H9 (cell line): ENCODE results near the gene SLC25A2. TPM values are rescaled to one million over a fixed set of nuclear protein-coding genes. Genes with fewer than 3 reads are reported as not detected.

Experiments used
- DNase-seq: peaks from one replicate; pipeline ENCODE4 v3.0.0-alpha.2; 2017
- H2AFZ ChIP-seq: one replicate; pipeline ENCODE4 v1.6.1; 2013; ENCODE audit warnings: mild to moderate bottlenecking, low read length, control low read depth, moderate library complexity
- H2AK5ac ChIP-seq: 2 replicates; pipeline ENCODE4 v1.6.1; 2013; ENCODE audit warnings: low read length, control low read depth, mixed read lengths; ENCODE audit not compliant: insufficient read length
- H2BK120ac ChIP-seq: one replicate; pipeline ENCODE4 v1.6.1; 2013; ENCODE audit warnings: low read depth, mild to moderate bottlenecking, low read length, control low read depth, inconsistent platforms; ENCODE audit not compliant: poor library complexity, severe bottlenecking
- H2BK12ac ChIP-seq: 2 replicates; pipeline ENCODE4 v1.6.1; 2013; ENCODE audit warnings: low read length, control low read depth, mixed read lengths, low read depth; ENCODE audit not compliant: insufficient read length
- H2BK15ac ChIP-seq: 2 replicates; pipeline ENCODE4 v1.6.1; 2013; ENCODE audit warnings: low read depth, low read length, control low read depth
- H2BK20ac ChIP-seq: one replicate; pipeline ENCODE4 v1.6.1; 2013; ENCODE audit warnings: low read depth, mild to moderate bottlenecking, low read length, control low read depth, inconsistent platforms; ENCODE audit not compliant: poor library complexity, severe bottlenecking
- H2BK5ac ChIP-seq: 2 replicates; pipeline ENCODE4 v1.6.1; 2013; ENCODE audit warnings: low read length, control low read depth, mixed read lengths; ENCODE audit not compliant: insufficient read length
- H3K14ac ChIP-seq: 2 replicates; pipeline ENCODE4 v1.6.1; 2013; ENCODE audit warnings: low read length, control low read depth; ENCODE audit not compliant: insufficient read depth
- H3K18ac ChIP-seq: 2 replicates; pipeline ENCODE4 v1.6.1; 2013; ENCODE audit warnings: low read depth, mild to moderate bottlenecking, mixed read lengths, low read length, control low read depth; ENCODE audit not compliant: insufficient read length
- H3K23ac ChIP-seq: 2 replicates; pipeline ENCODE4 v1.6.1; 2013; ENCODE audit warnings: low read length, control low read depth, mixed read lengths, low read depth; ENCODE audit not compliant: insufficient read length
- H3K23me2 ChIP-seq: 2 replicates; pipeline ENCODE4 v1.6.1; 2013; ENCODE audit warnings: low read depth, mild to moderate bottlenecking, mixed read lengths, low read length, control low read depth; ENCODE audit not compliant: insufficient read length, poor library complexity, severe bottlenecking
- H3K27ac ChIP-seq: 2 replicates; pipeline ENCODE4 v1.5.1; 2013; ENCODE audit warnings: low read length, control low read depth, mixed read lengths, low read depth; ENCODE audit not compliant: insufficient read length
- H3K27me3 ChIP-seq: 2 replicates; pipeline ENCODE4 v1.6.1; 2013; ENCODE audit warnings: low read length, control low read depth, inconsistent platforms; ENCODE audit not compliant: insufficient read depth
- H3K4ac ChIP-seq: 2 replicates; pipeline ENCODE4 v1.6.1; 2013; ENCODE audit warnings: low read depth, mild to moderate bottlenecking, control low read depth, inconsistent platforms, low read length, moderate library complexity
- H3K4me1 ChIP-seq: 2 replicates; pipeline ENCODE4 v1.6.1; 2013; ENCODE audit warnings: low read length, control low read depth, inconsistent platforms; ENCODE audit not compliant: insufficient read depth
- H3K4me2 ChIP-seq: 2 replicates; pipeline ENCODE4 v1.6.1; 2013; ENCODE audit warnings: low read length, control low read depth, mixed read lengths; ENCODE audit not compliant: insufficient read length, insufficient read depth
- H3K56ac ChIP-seq: 2 replicates; pipeline ENCODE4 v1.6.1; 2013; ENCODE audit warnings: low read depth, mild to moderate bottlenecking, mixed read lengths, low read length, control low read depth; ENCODE audit not compliant: insufficient read length
- H3K79me1 ChIP-seq: 2 replicates; pipeline ENCODE4 v1.6.1; 2013; ENCODE audit warnings: low read depth, mild to moderate bottlenecking, moderate library complexity, low read length, control low read depth, inconsistent platforms; ENCODE audit not compliant: insufficient read depth, poor library complexity, severe bottlenecking
- H3K79me2 ChIP-seq: 2 replicates; pipeline ENCODE4 v1.6.1; 2013; ENCODE audit warnings: low read length, control low read depth, inconsistent platforms; ENCODE audit not compliant: insufficient read depth
- H3K9ac ChIP-seq: 2 replicates; pipeline ENCODE4 v1.6.1; 2013; ENCODE audit warnings: low read length, control low read depth, mixed read lengths; ENCODE audit not compliant: insufficient read length; ENCODE audit errors: extremely low read depth
- H3K9me3 ChIP-seq: one replicate; pipeline ENCODE4 v1.6.1; 2013; ENCODE audit warnings: low read depth, low read length, inconsistent platforms; ENCODE audit not compliant: control insufficient read depth
- H3T11ph ChIP-seq: one replicate; pipeline ENCODE4 v1.6.1; 2013; ENCODE audit warnings: mild to moderate bottlenecking, low read length, control low read depth, inconsistent platforms
- H4K20me1 ChIP-seq: one replicate; pipeline ENCODE4 v1.6.1; 2013; ENCODE audit not compliant: control insufficient read depth, insufficient read length, insufficient read depth
- H4K5ac ChIP-seq: 2 replicates; pipeline ENCODE4 v1.6.1; 2013; ENCODE audit warnings: low read depth, mild to moderate bottlenecking, mixed read lengths, low read length, control low read depth; ENCODE audit not compliant: insufficient read length
- H4K8ac ChIP-seq: replicated peaks from 2 replicates; pipeline ENCODE4 v1.6.1; 2013; ENCODE audit warnings: low read length, control low read depth, mixed read lengths, low read depth; ENCODE audit not compliant: insufficient read length
- H4K91ac ChIP-seq: 2 replicates; pipeline ENCODE4 v1.6.1; 2013; ENCODE audit warnings: low read depth, mild to moderate bottlenecking, moderate library complexity, mixed read lengths, low read length, control low read depth; ENCODE audit not compliant: insufficient read length
- H3K27ac Mint-ChIP-seq, 3 experiments: 2 replicates in 2 of 3; 3 replicates in 1 of 3; pipeline ENCODE4 v1.8.0; 2020 to 2021; ENCODE audit warnings: mixed read lengths in 3 of 3, mild to moderate bottlenecking in 1 of 3, moderate library complexity in 1 of 3
- H3K27me3 Mint-ChIP-seq: 2 replicates; pipeline ENCODE4 v1.8.0; 2021; ENCODE audit warnings: low read depth, mild to moderate bottlenecking, moderate library complexity, mixed read lengths
- H3K36me3 Mint-ChIP-seq, 3 experiments: 2 replicates in 2 of 3; 3 replicates in 1 of 3; pipeline ENCODE4 v1.8.0; 2020 to 2021; ENCODE audit warnings: low read depth in 3 of 3, mixed read lengths in 3 of 3; ENCODE audit not compliant: insufficient read depth in 1 of 3
- H3K4me1 Mint-ChIP-seq, 2 experiments: 2 replicates each; pipeline ENCODE4 v1.8.0; 2020; ENCODE audit warnings: mixed read lengths in 2 of 2
- H3K4me3 Mint-ChIP-seq, 2 experiments: 2 replicates in 1 of 2; 3 replicates in 1 of 2; pipeline ENCODE4 v1.8.0; 2020 to 2021; ENCODE audit warnings: mild to moderate bottlenecking in 2 of 2, mixed read lengths in 2 of 2, moderate library complexity in 1 of 2
- H3K9me3 Mint-ChIP-seq, 2 experiments: 2 replicates in 1 of 2; 3 replicates in 1 of 2; pipeline ENCODE4 v1.8.0; 2020; ENCODE audit warnings: mild to moderate bottlenecking in 2 of 2, mixed read lengths in 2 of 2, moderate library complexity in 1 of 2
- CTCF ChIP-seq: fragments of 200-600 bp; sonication (generic); conservative IDR thresholded peaks from 3 replicates; pipeline ENCODE4 v1.8.0; 2021; ENCODE audit warnings: antibody characterized with exemption, mild to moderate bottlenecking
- total RNA-seq: library from RNA; stranded (reverse); gene quantifications from 2 replicates; pipeline ENCODE4 v1.2.1, GENCODE V29; 2021

The SLC25A2 gene
- total RNA-seq, 1 experiment from 2014 or later = not detected

DNA sequence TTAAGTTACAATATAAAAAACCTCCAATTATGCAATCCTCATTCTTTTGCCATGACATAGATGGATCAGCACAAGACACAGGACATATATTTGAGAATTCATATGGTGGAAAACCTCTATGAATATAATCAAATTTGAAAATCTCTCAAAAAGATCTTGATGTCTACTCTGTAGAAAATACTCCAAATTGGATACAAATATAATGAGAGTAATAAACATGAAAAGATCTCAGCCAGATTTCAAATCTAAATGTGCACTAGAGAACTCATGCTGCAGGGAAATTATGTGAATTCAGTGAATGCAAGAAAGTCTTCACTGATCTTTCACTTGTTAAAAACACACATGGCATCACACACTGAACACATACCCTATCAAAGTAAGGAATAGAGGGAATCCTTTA lies 44.9 kb downstream of the SLC25A2 start:
- Histone ChIP-seq H3K56ac (no peak overlapping the region), H2BK120ac (no peak overlapping the region), H3K79me1 (no peaks in the 10 kb centered on the region), H4K8ac (no peak overlapping the region), H3K4ac (no peak overlapping the region), H3K27ac (no peak overlapping the region), H3K18ac (no peak overlapping the region), H3K9me3 (peaks cover 55% of the 10 kb centered on the region), H2BK12ac (no peak overlapping the region), H2AFZ (no peak overlapping the region), H4K91ac (no peak overlapping the region), H4K20me1 (no peaks in the 10 kb centered on the region), H3K23ac (no peak overlapping the region), H3K23me2 (no peaks in the 10 kb centered on the region), H3K14ac (no peak overlapping the region), H3K4me2 (no peak overlapping the region), H3T11ph (no peak overlapping the region), H2BK20ac (no peak overlapping the region), H3K79me2 (no peaks in the 10 kb centered on the region), H2AK5ac (no peak overlapping the region), H2BK5ac (no peak overlapping the region), H3K9ac (no peak overlapping the region), H3K4me1 (no peaks in the 10 kb centered on the region), H2BK15ac (no peak overlapping the region), H4K5ac (no peak overlapping the region), H3K27me3 (no peaks in the 10 kb centered on the region)
- Mint-ChIP-seq H3K4me3 (no peak overlapping the region), H3K4me1 (no peaks in the 10 kb centered on the region), H3K9me3 (peaks cover 88 to 98% of the 10 kb centered on the region in 2 experiments), H3K27me3 (peaks cover 1% of the 10 kb centered on the region; the same call in 1 of the 2 replicates), H3K27ac (no peak overlapping the region), H3K36me3 (peaks cover 15 to 68% (median 51%) of the 10 kb centered on the region in 3 experiments)
- no peak for TF ChIP-seq CTCF
- DNase-seq = no peak
